Smooth muscle cell (in vitro differentiated cells): ENCODE results near the gene SBK1. TPM values are rescaled to one million over a fixed set of nuclear protein-coding genes. Genes with fewer than 3 reads are reported as not detected.

Experiments used
- DNase-seq: peaks from one replicate; lab custom pipeline; 2025; ENCODE audit not compliant: unreplicated experiment; lab: John Stamatoyannopoulos, UW
- H2AFZ ChIP-seq: fragments of 200-600 bp; sonication (generic); 2 replicates; pipeline ENCODE4 v1.6.0; 2016; ENCODE audit warnings: antibody characterized with exemption, low read depth, mild to moderate bottlenecking
- H3F3A ChIP-seq: fragments of 200-600 bp; sonication (generic); 2 replicates; pipeline ENCODE4 v1.6.0; 2017; ENCODE audit warnings: antibody characterized with exemption, low read depth
- H3K27ac ChIP-seq: fragments of 200-600 bp; sonication (generic); 2 replicates; pipeline ENCODE4 v1.5.1; 2016; ENCODE audit warnings: low read depth, mild to moderate bottlenecking
- H3K27me3 ChIP-seq: fragments of 200-600 bp; sonication (generic); 2 replicates; pipeline ENCODE4 v1.6.1; 2016; ENCODE audit warnings: low read depth, mild to moderate bottlenecking
- H3K36me3 ChIP-seq: fragments of 200-600 bp; sonication (generic); 2 replicates; pipeline ENCODE4 v1.5.1; 2016; ENCODE audit warnings: low read depth
- H3K4me1 ChIP-seq: fragments of 200-600 bp; sonication (generic); 2 replicates; pipeline ENCODE4 v1.5.1; 2016; ENCODE audit warnings: low read depth
- H3K4me2 ChIP-seq: fragments of 200-600 bp; sonication (generic); 2 replicates; pipeline ENCODE4 v1.6.0; 2016; ENCODE audit warnings: mild to moderate bottlenecking
- H3K4me3 ChIP-seq: fragments of 200-600 bp; sonication (generic); 2 replicates; pipeline ENCODE4 v1.5.1; 2016; ENCODE audit warnings: mild to moderate bottlenecking
- H3K79me2 ChIP-seq: fragments of 200-600 bp; sonication (generic); 2 replicates; pipeline ENCODE4 v1.6.0; 2016; ENCODE audit warnings: low read depth, mild to moderate bottlenecking
- H3K9ac ChIP-seq: fragments of 200-600 bp; sonication (generic); 2 replicates; pipeline ENCODE4 v1.6.0; 2016; ENCODE audit warnings: low read depth
- H3K9me3 ChIP-seq: fragments of 200-600 bp; sonication (generic); replicated peaks from 2 replicates; pipeline ENCODE4 v1.5.1; 2016; ENCODE audit warnings: low read depth
- H4K20me1 ChIP-seq: fragments of 200-600 bp; sonication (generic); 2 replicates; pipeline ENCODE4 v1.6.0; 2016; ENCODE audit warnings: low read depth
- WGBS: methylation state at CpG from one replicate; pipeline ENCODE4 v1.1.7; 2016; ENCODE audit warnings: low lambda C conversion rate; 5-methylcytosine and 5-hydroxymethylcytosine counted together
- polyA plus RNA-seq: library from polyadenylated mRNA; unstranded; fragments of >200 nt; fragmentation: Nextera tagmentation; extraction: Ambion mirVana; gene quantifications from 2 replicates; pipeline ENCODE4 v1.2.1, GENCODE V29; 2016
- total RNA-seq: library from RNA; depleted of rRNA; stranded (reverse); fragments of >200 nt; gene quantifications from 2 replicates; pipeline ENCODE4 v1.2.3, GENCODE V29; 2014
- TF ChIP-seq, protein P1 (sequence below): fragments of 200-600 bp; sonication (generic); IDR thresholded peaks from 2 replicates; pipeline ENCODE4 v1.5.1; 2017; ENCODE audit warnings: borderline replicate concordance, mild to moderate bottlenecking, antibody characterized with exemption; ENCODE audit not compliant: insufficient read depth, poor library complexity, severe bottlenecking

SBK1 gene
- total and polyA plus RNA-seq, 2 experiments from 2014 or later = 1.9 to 3.1 TPM

GRCh38 chr16:28301620-28302019 is 9.3 kb downstream of the SBK1 start:
- Histone ChIP-seq H3K9ac (no peak overlapping the region), H3K4me3 (no peak overlapping the region), H3K4me2 (no peak overlapping the region), H3K27me3 (no peaks in the 10 kb centered on the region), H3F3A (no peaks in the 10 kb centered on the region), H3K9me3 (no peaks in the 10 kb centered on the region), H3K79me2 (no peaks in the 10 kb centered on the region), H3K4me1 (no peaks in the 10 kb centered on the region), H3K36me3 (no peaks in the 10 kb centered on the region), H3K27ac (no peak overlapping the region), H4K20me1 (peaks cover 48% of the 10 kb centered on the region), H2AFZ (no peak overlapping the region)
- TF ChIP-seq, protein P1, sequence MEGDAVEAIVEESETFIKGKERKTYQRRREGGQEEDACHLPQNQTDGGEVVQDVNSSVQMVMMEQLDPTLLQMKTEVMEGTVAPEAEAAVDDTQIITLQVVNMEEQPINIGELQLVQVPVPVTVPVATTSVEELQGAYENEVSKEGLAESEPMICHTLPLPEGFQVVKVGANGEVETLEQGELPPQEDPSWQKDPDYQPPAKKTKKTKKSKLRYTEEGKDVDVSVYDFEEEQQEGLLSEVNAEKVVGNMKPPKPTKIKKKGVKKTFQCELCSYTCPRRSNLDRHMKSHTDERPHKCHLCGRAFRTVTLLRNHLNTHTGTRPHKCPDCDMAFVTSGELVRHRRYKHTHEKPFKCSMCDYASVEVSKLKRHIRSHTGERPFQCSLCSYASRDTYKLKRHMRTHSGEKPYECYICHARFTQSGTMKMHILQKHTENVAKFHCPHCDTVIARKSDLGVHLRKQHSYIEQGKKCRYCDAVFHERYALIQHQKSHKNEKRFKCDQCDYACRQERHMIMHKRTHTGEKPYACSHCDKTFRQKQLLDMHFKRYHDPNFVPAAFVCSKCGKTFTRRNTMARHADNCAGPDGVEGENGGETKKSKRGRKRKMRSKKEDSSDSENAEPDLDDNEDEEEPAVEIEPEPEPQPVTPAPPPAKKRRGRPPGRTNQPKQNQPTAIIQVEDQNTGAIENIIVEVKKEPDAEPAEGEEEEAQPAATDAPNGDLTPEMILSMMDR = no peak
- no peak for DNase-seq
- WGBS = 96% methylated on average over 2 of the region's 2 CpGs

GRCh38 chr16:28303132-28303531 is 10.8 kb downstream of the SBK1 start:
- no peak overlapping the region for H3K9ac ChIP-seq
- H3K79me2 ChIP-seq = no peaks in the 10 kb centered on the region
- no peak overlapping the region for H2AFZ ChIP-seq
- H3K4me2 ChIP-seq = no peak overlapping the region
- TF ChIP-seq, protein P1 = no peak
- no peaks in the 10 kb centered on the region for H3K4me1 ChIP-seq
- H3K4me3 ChIP-seq = no peak overlapping the region
- no peaks in the 10 kb centered on the region for H3K9me3 ChIP-seq
- H4K20me1 ChIP-seq = peaks cover 42% of the 10 kb centered on the region
- H3F3A ChIP-seq = no peaks in the 10 kb centered on the region
- H3K27ac ChIP-seq = no peak overlapping the region
- no peaks in the 10 kb centered on the region for H3K27me3 ChIP-seq
- no peaks in the 10 kb centered on the region for H3K36me3 ChIP-seq
- no peak for DNase-seq

- H3K27me3 ChIP-seq = no peaks in the 10 kb centered on the region
- no peak overlapping the region for H3K27ac ChIP-seq
- no peaks in the 10 kb centered on the region for H3K9me3 ChIP-seq
- peak; percentile 12 for DNase-seq
- no peak overlapping the region for H2AFZ ChIP-seq
- peaks cover 32% of the 10 kb centered on the region for H4K20me1 ChIP-seq
- WGBS = 78% methylated on average over 8 of the region's 8 CpGs
- H3F3A ChIP-seq = no peaks in the 10 kb centered on the region
- H3K4me3 ChIP-seq = no peak overlapping the region
- no peak overlapping the region for H3K4me2 ChIP-seq
- no peaks in the 10 kb centered on the region for H3K4me1 ChIP-seq
- no peak overlapping the region for H3K9ac ChIP-seq
- TF ChIP-seq, protein P1 = no peak
- no peaks in the 10 kb centered on the region for H3K36me3 ChIP-seq
- H3K79me2 ChIP-seq = no peaks in the 10 kb centered on the region
These were observed 11.9 kb downstream of the SBK1 start for GRCh38 chr16:28304214-28304613.

DNA sequence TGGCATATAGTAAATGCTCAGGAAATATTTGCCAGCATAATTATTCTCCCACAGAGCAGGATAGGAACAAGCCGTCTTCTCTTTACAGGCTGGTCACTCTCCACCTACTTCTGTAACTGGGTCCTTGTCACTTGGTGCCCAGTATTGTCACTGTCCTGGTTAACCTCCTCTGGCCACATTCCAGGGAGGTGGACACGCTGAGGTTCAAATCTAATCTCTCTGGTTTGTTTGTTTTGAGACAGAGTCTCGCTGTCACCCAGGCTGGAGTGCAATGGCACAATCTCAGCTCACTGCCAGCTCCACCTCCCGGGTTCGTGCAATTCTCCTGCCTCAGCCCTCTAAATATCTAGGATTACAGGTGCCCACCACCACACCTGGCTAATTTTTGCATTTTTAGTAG is 15.6 kb downstream of the SBK1 start:
- DNase-seq = no peak
- WGBS = 83% methylated on average over 5 of the region's 5 CpGs
- Histone ChIP-seq H3K36me3 (no peaks in the 10 kb centered on the region), H3F3A (no peaks in the 10 kb centered on the region), H2AFZ (no peak overlapping the region), H3K27ac (no peak overlapping the region), H3K4me2 (no peak overlapping the region), H3K27me3 (no peaks in the 10 kb centered on the region), H3K4me1 (no peaks in the 10 kb centered on the region), H3K79me2 (no peaks in the 10 kb centered on the region), H3K4me3 (no peak overlapping the region), H4K20me1 (peaks cover 16% of the 10 kb centered on the region), H3K9me3 (no peaks in the 10 kb centered on the region), H3K9ac (no peak overlapping the region)
- TF ChIP-seq, protein P1 = no peak
